Left renal cortex interstitium (tissue), 4 donors: Measurements from ENCODE around the gene NCKIPSD. TPM values are rescaled to one million over a fixed set of nuclear protein-coding genes. Genes with fewer than 3 reads are reported as not detected.

Experiments
- DNase-seq, 4 donors: peaks; one replicate each; pipeline ENCODE4 v3.0.0-alpha.2; 2013; ENCODE audit warnings: low read depth in 4 of 4, low spot score in 2 of 4, missing footprints in 1 of 4
- polyA plus RNA-seq, 4 donors: library from polyadenylated mRNA; unstranded; fragments of 120-200 nt; gene quantifications; one replicate each; pipeline ENCODE4 v1.2.1, GENCODE V29; 2013; ENCODE audit not compliant: insufficient read length in 4 of 4

Gene NCKIPSD
- polyA plus RNA-seq, 4 donors = 14.3 to 24.0 (median 20.5) TPM

GRCh38 chr3:48651771-48652170, 33.9 kb downstream of the NCKIPSD start:
- no peak for DNase-seq

- DNase-seq = no peak
Measured at GRCh38 chr3:48650723-48651122, 35.0 kb downstream of the NCKIPSD start.

GRCh38 chr3:48648188-48648850, 37.4 kb downstream of the NCKIPSD start:
- no peak for DNase-seq

GRCh38 chr3:48647714-48648113, 38.0 kb downstream of the NCKIPSD start:
- no peak for DNase-seq

DNA sequence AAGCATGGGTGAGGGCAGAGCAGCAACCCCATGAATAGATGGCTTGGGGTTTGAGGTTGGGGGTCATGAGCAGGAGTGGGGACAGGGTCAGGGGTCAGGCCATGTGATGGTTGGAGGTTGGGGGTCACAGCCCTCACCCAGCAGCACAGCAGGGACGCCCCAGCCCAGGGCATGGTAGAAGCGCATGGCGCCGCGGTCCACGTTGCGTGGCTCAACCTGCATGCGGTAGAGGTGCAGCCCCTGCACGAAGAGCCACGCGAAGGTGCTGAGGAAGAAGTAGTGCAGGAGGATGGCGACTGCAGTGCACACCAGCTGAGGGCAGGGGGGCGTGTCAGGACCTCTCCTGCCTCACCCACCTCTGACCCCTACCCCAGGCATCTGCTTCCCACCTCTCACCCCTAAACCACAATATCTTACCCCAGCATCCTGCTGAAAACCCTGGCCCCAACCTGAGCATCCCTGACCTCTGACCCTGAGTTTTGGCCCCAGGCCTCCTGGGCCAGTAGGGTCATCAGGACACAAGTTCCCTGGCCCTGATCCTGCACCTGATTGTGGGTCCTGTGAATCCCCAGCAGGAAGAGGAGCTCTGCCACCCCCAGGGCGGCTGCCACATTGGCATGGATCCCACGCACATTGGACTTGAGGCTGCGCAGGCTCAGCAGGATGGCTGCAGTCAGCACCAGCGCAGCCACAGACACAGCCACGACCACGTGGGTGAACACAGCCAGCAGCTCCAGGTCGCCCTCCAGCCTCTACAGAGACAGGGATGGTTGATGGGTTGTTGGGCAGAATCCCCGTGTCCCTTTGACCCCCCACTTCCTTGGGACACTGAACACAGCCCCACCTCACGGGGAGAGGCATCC, 40.6 kb downstream of the NCKIPSD start:
- no peak for DNase-seq

DNA sequence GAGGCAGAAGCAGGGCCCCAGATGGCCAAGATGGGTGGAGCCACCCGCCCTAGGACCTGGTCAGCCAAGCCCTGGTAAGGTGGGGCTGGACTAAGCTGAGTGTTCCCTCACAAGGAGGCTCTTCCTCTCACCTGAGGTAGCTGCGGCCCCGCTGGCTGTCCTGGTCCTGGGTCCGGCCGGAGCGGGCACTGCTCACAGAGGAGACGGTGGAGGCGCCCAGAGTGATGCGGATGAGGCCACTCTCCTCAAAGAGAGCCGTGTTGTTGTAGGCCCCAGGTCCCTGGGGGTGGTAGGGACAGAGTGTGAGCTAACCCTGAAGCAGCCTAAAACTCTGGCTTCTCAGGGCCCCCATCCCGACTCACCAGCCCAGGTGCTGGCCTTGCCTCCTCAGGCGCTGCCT, 43.1 kb downstream of the NCKIPSD start:
- DNase-seq = no peak

GRCh38 chr3:48641396-48641795, 44.3 kb downstream of the NCKIPSD start:
- DNase-seq = no peak

- DNase-seq = no peak
Measured at GRCh38 chr3:48639944-48640606, 45.6 kb downstream of the NCKIPSD start.

DNA sequence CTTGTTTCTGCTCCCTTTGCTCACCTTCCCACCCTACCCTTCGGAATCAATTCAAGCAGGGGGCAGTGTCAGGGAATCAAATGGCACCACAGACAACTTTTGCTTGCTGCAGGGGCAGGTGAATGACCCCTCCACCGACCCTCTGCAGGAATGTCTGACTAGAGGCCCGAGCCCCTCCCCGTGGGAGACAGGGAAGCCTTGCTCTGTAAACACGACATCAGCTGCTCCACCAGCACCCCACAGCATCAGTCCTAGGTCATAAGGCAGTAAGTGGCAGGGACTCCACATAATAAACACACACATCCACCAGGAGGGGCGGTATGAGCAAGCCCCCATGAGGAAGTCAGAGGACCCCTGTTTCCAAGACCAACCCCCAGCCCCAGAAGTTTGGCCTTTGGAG, 48.4 kb downstream of the NCKIPSD start:
- DNase-seq = no peak

DNA sequence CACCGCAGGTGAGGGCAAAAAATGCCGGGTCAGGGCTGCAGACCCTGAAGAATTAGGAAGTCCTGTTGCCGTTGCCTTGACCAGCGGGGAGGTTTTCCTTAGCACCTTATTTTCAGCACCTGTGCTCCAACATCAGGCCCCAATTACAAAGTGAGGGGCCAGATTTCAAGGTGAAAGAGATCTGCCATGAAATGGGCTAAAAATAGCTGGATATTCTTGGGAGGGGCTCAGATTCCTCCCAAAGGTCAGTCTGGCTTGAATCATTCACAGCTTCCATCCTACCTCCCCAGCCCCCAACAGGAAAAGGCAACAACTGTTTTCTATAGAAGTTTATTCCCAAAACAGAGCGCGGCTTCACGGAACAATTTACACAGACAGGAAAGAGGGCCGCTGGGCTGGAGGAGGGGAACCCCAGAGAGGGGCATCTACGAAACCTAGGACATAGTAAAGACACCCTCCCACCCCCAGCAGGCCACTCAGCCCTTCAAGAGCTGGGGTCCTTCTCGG, 49.5 kb downstream of the NCKIPSD start:
- DNase-seq = no peak

GRCh38 chr3:48635222-48636021, 50.3 kb downstream of the NCKIPSD start, which contains the start of gene SLC26A6:
SLC26A6 (minus strand) TSS chr3:48635461; CDS start chr3:48635393, 68 bp downstream.
- peak; percentile 68 to 96 (median 87) for DNase-seq

DNA sequence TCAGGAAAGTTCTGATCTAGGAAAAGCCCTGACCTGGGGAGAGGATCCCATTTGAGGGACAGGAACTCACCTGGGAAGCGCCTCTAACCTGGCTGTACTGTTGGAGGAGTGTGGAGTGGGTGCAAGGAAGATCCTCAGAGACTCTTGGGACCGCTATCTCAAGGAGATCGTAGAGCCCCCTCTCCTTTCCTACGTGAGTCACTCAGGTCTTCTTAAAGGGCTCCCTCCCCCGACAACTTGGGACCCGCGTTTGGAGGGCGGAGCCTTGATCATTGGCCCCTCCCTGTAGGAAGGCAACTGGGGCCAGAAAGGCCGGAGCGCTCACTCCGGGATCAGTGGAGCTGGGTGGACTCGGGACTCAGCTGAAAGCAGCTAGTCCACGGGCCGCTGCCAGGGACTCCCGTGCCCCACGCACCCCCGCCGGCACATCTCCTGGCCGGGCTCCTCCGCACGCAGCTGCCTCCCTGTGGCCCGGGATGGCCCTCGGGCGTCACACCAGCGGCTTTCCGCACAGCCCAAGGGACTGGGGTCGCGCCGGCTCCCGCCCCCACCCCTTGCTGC, 51.0 kb downstream of the NCKIPSD start:
- DNase-seq = no peak

DNA sequence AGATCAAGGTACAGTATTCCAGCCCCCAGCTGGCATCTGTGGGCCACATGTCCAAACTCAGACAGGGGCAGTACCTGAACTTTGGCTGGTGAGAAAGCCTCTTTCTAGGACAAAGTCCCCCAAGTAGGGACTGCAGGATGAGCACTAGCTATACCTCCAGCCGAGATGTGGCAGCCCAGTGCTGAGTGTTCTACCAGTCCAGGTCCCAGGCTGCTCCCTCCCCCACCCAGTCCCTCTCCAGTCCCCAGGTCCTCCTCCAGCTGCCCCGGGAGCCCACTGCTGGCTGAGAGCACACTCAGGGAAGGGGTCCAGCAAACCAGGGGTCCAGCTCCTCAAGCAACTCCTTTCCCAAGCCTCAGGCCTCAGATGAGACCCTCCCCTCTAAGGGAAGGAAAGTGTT, 52.0 kb downstream of the NCKIPSD start:
- DNase-seq = no peak

GRCh38 chr3:48633256-48633655, 52.5 kb downstream of the NCKIPSD start:
- no peak for DNase-seq

DNA sequence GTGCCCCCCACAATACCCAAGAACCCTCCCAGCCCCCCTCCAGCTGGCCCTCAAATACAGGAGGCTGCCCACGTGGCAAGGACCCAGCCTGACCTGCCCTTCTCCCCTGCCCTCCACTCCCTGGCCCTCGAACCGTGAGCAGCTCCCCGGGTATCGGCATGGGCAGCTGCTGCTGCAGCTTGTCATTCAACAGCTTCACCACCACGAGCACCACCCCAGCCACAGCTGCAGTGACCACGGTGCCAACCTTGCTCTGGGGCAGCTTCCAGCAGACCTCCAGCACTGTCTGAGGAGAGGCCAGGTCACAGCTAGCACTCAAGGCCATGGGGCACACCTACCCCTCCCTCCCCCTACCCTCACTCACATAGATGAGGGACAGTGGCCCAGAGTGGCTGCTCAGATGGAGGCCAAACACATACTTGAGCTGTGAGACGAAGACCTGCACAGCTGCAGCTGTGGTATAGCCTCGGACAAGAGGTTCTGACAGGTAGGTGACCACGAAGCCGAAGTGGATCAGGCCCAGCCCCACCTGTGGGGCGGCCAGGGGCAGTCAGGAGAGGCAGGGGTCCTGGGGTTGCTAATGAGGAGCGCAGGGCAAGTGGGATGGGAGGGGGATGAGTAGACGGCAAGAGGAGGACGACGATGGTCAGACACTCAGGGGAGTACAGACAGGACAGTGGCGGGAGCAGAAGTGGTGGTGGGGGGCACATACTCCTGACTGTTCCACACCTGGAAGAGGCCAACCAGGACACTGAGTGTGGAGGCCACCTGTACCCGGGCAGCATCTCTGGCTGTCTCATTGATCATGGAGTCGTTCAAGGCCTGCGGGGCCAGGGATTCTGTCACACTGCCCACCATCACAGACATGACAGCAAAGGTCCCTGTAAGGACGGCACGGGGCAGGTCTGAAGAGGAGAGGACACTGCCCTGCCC, 53.9 kb downstream of the NCKIPSD start:
- DNase-seq = no peak

DNA sequence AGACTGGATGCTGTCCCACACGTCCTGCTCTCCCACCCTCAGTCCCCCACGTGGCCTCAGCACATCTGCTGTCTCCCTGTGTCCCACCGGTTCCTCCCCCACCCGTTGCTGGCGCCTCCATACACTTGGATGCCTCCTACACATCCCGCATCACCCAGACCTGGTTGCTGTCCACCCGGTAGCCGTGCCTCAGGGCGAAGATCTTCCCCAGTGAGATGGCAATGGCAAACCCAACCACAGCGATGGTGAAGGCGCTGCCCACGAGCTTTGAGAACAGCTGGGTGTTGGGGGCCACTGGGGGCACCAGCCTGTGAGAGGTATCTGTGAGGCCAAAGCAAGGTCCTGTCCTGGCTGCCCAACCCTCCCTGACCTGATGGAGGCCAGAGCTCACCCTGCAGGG, 54.9 kb downstream of the NCKIPSD start:
- no peak for DNase-seq

DNA sequence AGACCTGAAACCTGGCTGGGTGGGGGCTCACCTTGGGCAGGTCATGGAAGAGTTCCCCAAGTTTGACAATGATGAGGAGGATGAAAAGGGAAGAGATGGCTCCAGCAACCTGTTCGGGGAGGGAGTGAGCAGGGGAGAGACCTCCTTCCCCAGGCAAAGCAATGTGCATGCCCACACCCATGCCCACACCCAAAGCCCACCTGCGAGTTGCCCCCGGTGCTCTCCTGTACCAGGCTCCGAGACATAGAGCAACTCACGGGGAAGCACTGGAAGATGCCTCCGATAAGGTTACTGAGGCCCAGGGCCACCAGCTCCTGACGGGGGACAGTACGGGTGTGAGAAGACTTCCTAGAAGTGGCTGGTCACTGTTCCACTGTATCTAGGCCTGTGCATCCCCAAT, 55.3 kb downstream of the NCKIPSD start:
- no peak for DNase-seq

GRCh38 chr3:48629894-48630293, 55.8 kb downstream of the NCKIPSD start:
- no peak for DNase-seq
